Measurements from ENCODE around the gene PC. TPM values are rescaled to one million over a fixed set of nuclear protein-coding genes. Genes with fewer than 3 reads are reported as not detected.

Gene PC
- polyA plus RNA-seq, 1 of the 3 experiments (the other 2 are of a cell fraction) = 9.7 TPM

- POLR2A ChIA-PET = no interaction called here
- no peaks in the 10 kb centered on the region for H3K79me2 ChIP-seq (ENCODE audit: insufficient read depth)
- H3K9me3 ChIP-seq = no peaks in the 10 kb centered on the region
- H3F3A ChIP-seq (replicated peaks; ENCODE audit: insufficient read depth) = no peaks in the 10 kb centered on the region
- no peak overlapping the region for H3K4me2 ChIP-seq
- no peak overlapping the region for H3K27ac ChIP-seq (ENCODE audit: low read depth in 2 of 2, low read length in 1 of 2)
- no peak for TF ChIP-seq EZH2phosphoT487 (IDR thresholded peaks at IDR 0.05; ENCODE audit: borderline replicate concordance, low read depth)
- no peak for TF ChIP-seq MAX (IDR thresholded peaks at IDR 0.05; ENCODE audit: low read depth)
- no peak for TF ChIP-seq REST (IDR thresholded peaks at IDR 0.05; ENCODE audit: low read depth, low read length)
- TF ChIP-seq ZBTB33 (IDR thresholded peaks at IDR 0.05; ENCODE audit: borderline replicate concordance, low read depth) = no peak
- no peak for TF ChIP-seq GABPA (IDR thresholded peaks at IDR 0.05; ENCODE audit: low read depth)
- no peak for TF ChIP-seq MXI1 (IDR thresholded peaks at IDR 0.05; ENCODE audit: low read depth, low read length)
- no peak for TF ChIP-seq SIN3A (IDR thresholded peaks at IDR 0.05; ENCODE audit: borderline replicate concordance, low read depth, low read length)
- no peak for TF ChIP-seq USF2 (IDR thresholded peaks at IDR 0.05; ENCODE audit: borderline replicate concordance, low read depth, low read length)
- no peak for DNase-seq
- H3K27me3 ChIP-seq (ENCODE audit: insufficient read depth) = no peaks in the 10 kb centered on the region
- no peaks in the 10 kb centered on the region for H4K20me1 ChIP-seq (ENCODE audit: insufficient read depth)
- H3K36me3 ChIP-seq (replicated peaks in 1 of 2; ENCODE audit: control insufficient read depth in 1 of 2, insufficient read depth in 2 of 2, low read length in 1 of 2) = no peaks in the 10 kb centered on the region
- H3K9me2 ChIP-seq = no peaks in the 10 kb centered on the region
- H3K4me1 ChIP-seq (ENCODE audit: control insufficient read depth in 1 of 2, insufficient read depth in 2 of 2, low read depth in 1 of 2, low read length in 1 of 2) = no peaks in the 10 kb centered on the region
- H2AFZ ChIP-seq (ENCODE audit: low read depth) = no peak overlapping the region
- H3K4me3 ChIP-seq (ENCODE audit: low read depth in 2 of 2, low read length in 1 of 2) = no peak overlapping the region
- WGBS (ENCODE audit: low lambda C conversion rate) = 93% methylated on average over 21 of the region's 39 CpGs
- CTCF ChIA-PET = interaction anchor here (0.7 to 2.0 kb wide), 4 partner anchors 12 to 33 kb away, joined by 3 to 8 read pairs (median 3); no protein-coding TSS in a partner anchor
- no peak overlapping the region for H3K9ac ChIP-seq
Measured at GRCh38 chr11:66870616-66871520, 87.3 kb downstream of the PC start.

All from SK-N-SH (cell line).